Gastrocnemius medialis (tissue), 4 donors: Measurements from ENCODE around the gene IL17C.

ENCODE experiments used
- POLR2A ChIP-seq, 2 donors: fragments of 450-650 bp; IDR thresholded peaks; one replicate each; pipeline ENCODE4 v1.6.1; 2017; ENCODE audit warnings: antibody characterized with exemption in 2 of 2, mild to moderate bottlenecking in 2 of 2, moderate library complexity in 2 of 2
- TF ChIP-seq, protein P1 (sequence below), 5 experiments: fragments of 450-650 bp in 3 of 5; fragments of 200-600 bp in 2 of 5; sonication (generic) in 2 of 5; IDR thresholded peaks in 4 of 5; conservative IDR thresholded peaks in 1 of 5; 1 replicate in 4 of 5; 2 replicates in 1 of 5; pipeline ENCODE4 v1.5.1; 2016 to 2019; ENCODE audit warnings: antibody characterized with exemption in 5 of 5, mild to moderate bottlenecking in 3 of 5, moderate library complexity in 3 of 5

DNA sequence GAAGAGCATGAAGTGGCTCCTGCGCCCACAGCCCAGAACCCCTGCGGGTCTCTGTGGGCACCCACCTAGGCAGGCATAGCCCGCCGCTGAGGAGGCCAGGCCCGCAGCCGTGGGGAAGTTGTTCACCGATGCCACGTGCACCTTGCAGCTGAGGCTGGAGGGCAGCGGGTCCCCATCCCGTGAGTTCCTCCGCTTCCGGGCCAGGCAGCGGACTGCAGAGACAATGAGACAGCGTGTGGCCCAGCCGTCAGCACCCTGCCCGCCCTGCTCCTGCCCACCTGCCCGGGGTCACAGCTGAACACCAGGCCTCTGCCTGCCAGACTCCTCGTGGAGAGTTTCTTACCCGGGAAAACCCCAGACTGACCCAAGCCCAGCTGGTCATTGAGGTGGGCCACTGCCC is 19.0 kb downstream of the IL17C start:
- TF ChIP-seq, protein P1, sequence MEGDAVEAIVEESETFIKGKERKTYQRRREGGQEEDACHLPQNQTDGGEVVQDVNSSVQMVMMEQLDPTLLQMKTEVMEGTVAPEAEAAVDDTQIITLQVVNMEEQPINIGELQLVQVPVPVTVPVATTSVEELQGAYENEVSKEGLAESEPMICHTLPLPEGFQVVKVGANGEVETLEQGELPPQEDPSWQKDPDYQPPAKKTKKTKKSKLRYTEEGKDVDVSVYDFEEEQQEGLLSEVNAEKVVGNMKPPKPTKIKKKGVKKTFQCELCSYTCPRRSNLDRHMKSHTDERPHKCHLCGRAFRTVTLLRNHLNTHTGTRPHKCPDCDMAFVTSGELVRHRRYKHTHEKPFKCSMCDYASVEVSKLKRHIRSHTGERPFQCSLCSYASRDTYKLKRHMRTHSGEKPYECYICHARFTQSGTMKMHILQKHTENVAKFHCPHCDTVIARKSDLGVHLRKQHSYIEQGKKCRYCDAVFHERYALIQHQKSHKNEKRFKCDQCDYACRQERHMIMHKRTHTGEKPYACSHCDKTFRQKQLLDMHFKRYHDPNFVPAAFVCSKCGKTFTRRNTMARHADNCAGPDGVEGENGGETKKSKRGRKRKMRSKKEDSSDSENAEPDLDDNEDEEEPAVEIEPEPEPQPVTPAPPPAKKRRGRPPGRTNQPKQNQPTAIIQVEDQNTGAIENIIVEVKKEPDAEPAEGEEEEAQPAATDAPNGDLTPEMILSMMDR (IDR thresholded peaks at IDR 0.05 in 4 of 5, conservative IDR thresholded peaks at IDR 0.05 in 1 of 5), result no peak
- no peak for TF ChIP-seq POLR2A (IDR thresholded peaks at IDR 0.05)
